Activated CD8-positive, alpha-beta T cell treated with anti-CD3 and anti-CD28 coated beads, Interleukin-2, amount 10 ng/mL, durations not matched to agents 7 days and 5 days (primary cell): ENCODE results near the gene SMYD2. TPM values are rescaled to one million over a fixed set of nuclear protein-coding genes. Genes with fewer than 3 reads are reported as not detected.

Experiments
- ATAC-seq: fragments of 150-1000 bp; cut with Tn5 transposase; one replicate; pipeline ENCODE4 v1.10.0; 2021; ENCODE audit warnings: moderate library complexity
- CTCF ChIA-PET: fragments of 350-600 bp; sonication (Branson Sonifier 250); formaldehyde crosslinking; loops from one replicate; lab custom pipeline; 2021; ENCODE audit warnings: antibody characterized with exemption; lab: Charles Lee
- POLR2A ChIA-PET: fragments of 350-600 bp; sonication (Branson Sonifier 250); formaldehyde crosslinking; loops from one replicate; lab custom pipeline; 2021; ENCODE audit warnings: antibody characterized with exemption; lab: Charles Lee
- DNase-seq: peaks from one replicate; pipeline ENCODE4 v3.0.0-alpha.2; 2020
- H3K27ac Mint-ChIP-seq: one replicate; pipeline ENCODE4 v1.8.0; 2021; ENCODE audit warnings: mild to moderate bottlenecking, mixed read lengths
- H3K27me3 Mint-ChIP-seq: one replicate; pipeline ENCODE4 v1.8.0; 2021; ENCODE audit warnings: low read depth, mixed read lengths
- H3K36me3 Mint-ChIP-seq: one replicate; pipeline ENCODE4 v1.8.0; 2021; ENCODE audit warnings: low read depth, mixed read lengths
- H3K4me1 Mint-ChIP-seq: one replicate; pipeline ENCODE4 v1.8.0; 2021; ENCODE audit warnings: low read depth, mixed read lengths
- H3K4me3 Mint-ChIP-seq: one replicate; pipeline ENCODE4 v1.8.0; 2021; ENCODE audit warnings: mild to moderate bottlenecking, mixed read lengths
- H3K9me3 Mint-ChIP-seq: one replicate; pipeline ENCODE4 v1.8.0; 2022; ENCODE audit warnings: mixed read lengths; ENCODE audit not compliant: insufficient read depth
- total RNA-seq, 2 experiments: library from RNA; stranded (reverse); gene quantifications; one replicate each; pipeline ENCODE4 v1.2.3, GENCODE V29; 2021

Gene SMYD2
- total RNA-seq, 2 experiments from 2014 or later = 37.2 to 38.4 TPM

GRCh38 chr1:214290424-214291037 lies 9.6 kb downstream of the SMYD2 start:
- no peaks in the 10 kb centered on the region for H3K9me3 Mint-ChIP-seq
- no peaks in the 10 kb centered on the region for H3K27me3 Mint-ChIP-seq
- ChIA-PET CTCF (interaction anchor here (0.9 to 1.8 kb wide), 4 partner anchors 12 to 38 kb away, joined by 3 to 8 read pairs (median 3); no protein-coding TSS in a partner anchor), POLR2A (no interaction called here)
- peaks cover 24% of the 10 kb centered on the region for H3K4me1 Mint-ChIP-seq
- ATAC-seq = no peak
- no peak for DNase-seq
- no peak overlapping the region for H3K27ac Mint-ChIP-seq
- H3K36me3 Mint-ChIP-seq = peaks cover 23% of the 10 kb centered on the region
- H3K4me3 Mint-ChIP-seq = no peak overlapping the region

GRCh38 chr1:214292322-214292721 lies 11.4 kb downstream of the SMYD2 start:
- Mint-ChIP-seq H3K27ac (no peak overlapping the region), H3K36me3 (peaks cover 23% of the 10 kb centered on the region), H3K9me3 (no peaks in the 10 kb centered on the region), H3K27me3 (no peaks in the 10 kb centered on the region), H3K4me1 (peaks cover 18% of the 10 kb centered on the region), H3K4me3 (no peak overlapping the region)
- ChIA-PET POLR2A (no interaction called here), CTCF (interaction anchor here (1.5 to 1.8 kb wide), 2 partner anchors 31 to 36 kb away, joined by 8 to 9 read pairs; no protein-coding TSS in a partner anchor)
- DNase-seq (no peak), ATAC-seq (no peak)

- CTCF ChIA-PET = interaction anchor here (2.0 kb wide), 1 partner anchor 33 kb away, joined by 6 read pairs; no protein-coding TSS in a partner anchor
- no peak for DNase-seq
- Mint-ChIP-seq H3K9me3 (no peaks in the 10 kb centered on the region), H3K36me3 (no peaks in the 10 kb centered on the region), H3K27me3 (no peaks in the 10 kb centered on the region), H3K27ac (no peak overlapping the region), H3K4me1 (no peaks in the 10 kb centered on the region), H3K4me3 (no peak overlapping the region)
- POLR2A ChIA-PET = no interaction called here
- no peak for ATAC-seq
These were observed 15.0 kb downstream of the SMYD2 start for GRCh38 chr1:214295934-214296333.

- Mint-ChIP-seq H3K9me3 (no peaks in the 10 kb centered on the region), H3K27ac (no peak overlapping the region), H3K27me3 (no peaks in the 10 kb centered on the region), H3K4me3 (no peak overlapping the region), H3K36me3 (no peaks in the 10 kb centered on the region), H3K4me1 (no peaks in the 10 kb centered on the region)
- no peak for DNase-seq
- ChIA-PET POLR2A (no interaction called here), CTCF (interaction anchor here (1.0 to 2.0 kb wide), 2 partner anchors 32 to 35 kb away, joined by 4 to 6 read pairs; no protein-coding TSS in a partner anchor)
- no peak for ATAC-seq
These were observed 16.1 kb downstream of the SMYD2 start for GRCh38 chr1:214296860-214297745.

- H3K36me3 Mint-ChIP-seq = no peaks in the 10 kb centered on the region
- ChIA-PET POLR2A (no interaction called here), CTCF (interaction anchor here (1.5 kb wide), 1 partner anchor 11 kb away, joined by 3 read pairs; no protein-coding TSS in a partner anchor)
- H3K27ac Mint-ChIP-seq = no peak overlapping the region
- H3K27me3 Mint-ChIP-seq = no peaks in the 10 kb centered on the region
- DNase-seq = no peak
- H3K4me3 Mint-ChIP-seq = no peak overlapping the region
- H3K4me1 Mint-ChIP-seq = peaks cover 9% of the 10 kb centered on the region
- no peak for ATAC-seq
- H3K9me3 Mint-ChIP-seq = no peaks in the 10 kb centered on the region
These were observed 19.3 kb downstream of the SMYD2 start for GRCh38 chr1:214300149-214300780.

GRCh38 chr1:214301526-214301925 lies 20.6 kb downstream of the SMYD2 start:
- no peaks in the 10 kb centered on the region for H3K36me3 Mint-ChIP-seq
- ATAC-seq (no peak), DNase-seq (no peak)
- H3K4me1 Mint-ChIP-seq = peaks cover 9% of the 10 kb centered on the region
- H3K27ac Mint-ChIP-seq = no peak overlapping the region
- H3K27me3 Mint-ChIP-seq = no peaks in the 10 kb centered on the region
- no peak overlapping the region for H3K4me3 Mint-ChIP-seq
- CTCF ChIA-PET = interaction anchor here (2.3 to 4.0 kb wide), 2 partner anchors 27 to 31 kb away, joined by 12 to 13 read pairs; no protein-coding TSS in a partner anchor
- POLR2A ChIA-PET = no interaction called here
- H3K9me3 Mint-ChIP-seq = no peaks in the 10 kb centered on the region

- ChIA-PET POLR2A (no interaction called here), CTCF (interaction anchor here (1.0 to 4.0 kb wide), 6 partner anchors 7 to 42 kb away, joined by 3 to 13 read pairs (median 8); no protein-coding TSS in a partner anchor)
- Mint-ChIP-seq H3K4me3 (no peak overlapping the region), H3K36me3 (no peaks in the 10 kb centered on the region), H3K27me3 (no peaks in the 10 kb centered on the region), H3K4me1 (peaks cover 9% of the 10 kb centered on the region), H3K27ac (no peak overlapping the region), H3K9me3 (no peaks in the 10 kb centered on the region)
- DNase-seq (no peak), ATAC-seq (no peak)
These were observed 22.4 kb downstream of the SMYD2 start for GRCh38 chr1:214303141-214303930.

- no peak overlapping the region for H3K4me3 Mint-ChIP-seq
- no peaks in the 10 kb centered on the region for H3K36me3 Mint-ChIP-seq
- peaks cover 19% of the 10 kb centered on the region for H3K4me1 Mint-ChIP-seq
- CTCF ChIA-PET = interaction anchor here (2.3 to 4.0 kb wide), 2 partner anchors 27 to 44 kb away, joined by 11 to 13 read pairs; no protein-coding TSS in a partner anchor
- POLR2A ChIA-PET = no interaction called here
- DNase-seq (no peak), ATAC-seq (no peak)
- no peak overlapping the region for H3K27ac Mint-ChIP-seq
- no peaks in the 10 kb centered on the region for H3K9me3 Mint-ChIP-seq
- H3K27me3 Mint-ChIP-seq = no peaks in the 10 kb centered on the region
These were observed 24.3 kb downstream of the SMYD2 start for GRCh38 chr1:214305164-214305751.

GRCh38 chr1:214306269-214306668 lies 25.3 kb downstream of the SMYD2 start:
- H3K4me3 Mint-ChIP-seq = no peak overlapping the region
- no peaks in the 10 kb centered on the region for H3K9me3 Mint-ChIP-seq
- H3K4me1 Mint-ChIP-seq = peaks cover 27% of the 10 kb centered on the region
- H3K27ac Mint-ChIP-seq = no peak overlapping the region
- no peaks in the 10 kb centered on the region for H3K27me3 Mint-ChIP-seq
- no peaks in the 10 kb centered on the region for H3K36me3 Mint-ChIP-seq
- no peak for ATAC-seq
- ChIA-PET CTCF (interaction anchor here (1.4 kb wide), 2 partner anchors 22 to 45 kb away, joined by 4 to 6 read pairs; no protein-coding TSS in a partner anchor), POLR2A (interaction anchor here (1.1 kb wide), 1 partner anchor 98 kb away, joined by 3 read pairs; no protein-coding TSS in a partner anchor)
- DNase-seq = no peak

- H3K36me3 Mint-ChIP-seq = peaks cover 4% of the 10 kb centered on the region
- H3K4me1 Mint-ChIP-seq = peaks cover 18% of the 10 kb centered on the region
- H3K4me3 Mint-ChIP-seq = peak overlapping the region; percentile 24
These were observed 29.1 kb downstream of the SMYD2 start for GRCh38 chr1:214310010-214310409.

More at GRCh38 chr1:214310010-214310409, 29.1 kb downstream of the SMYD2 start:
- Mint-ChIP-seq H3K27me3 (no peaks in the 10 kb centered on the region), H3K27ac (no peak overlapping the region), H3K9me3 (no peaks in the 10 kb centered on the region)
- ATAC-seq = no peak
- ChIA-PET CTCF (interaction anchor here (0.7 to 1.0 kb wide), 2 partner anchors 22 to 275 kb away, joined by 3 read pairs; no protein-coding TSS in a partner anchor), POLR2A (no interaction called here)
- DNase-seq = no peak
